Stimulated activated CD8-positive, alpha-beta memory T cell treated with anti-CD3 and anti-CD28 coated beads, Interleukin-15, amount 100 ng/mL, for 48 hours (primary cell): ENCODE data around the gene OXCT2.
"Not testable (repeated sequence)": the region's sequence is repeated elsewhere in the genome, so short reads cannot be mapped to it uniquely, and the experiment has no call there.

Source experiments
- DNase-seq, 2 donors: peaks; one replicate each; pipeline ENCODE4 v3.0.0-alpha.2; 2020; ENCODE audit warnings: low read depth in 2 of 2

Gene OXCT2

GRCh38 chr1:39771022-39771532 lies at the start of gene OXCT2:
Gene OXCT2, minus strand, starts transcription at chr1:39771348. Its CDS starts 93 bp downstream, at chr1:39771255.
- not testable (repeated sequence) for DNase-seq

GRCh38 chr1:39819091-39819812 lies 48.1 kb upstream of the OXCT2 start:
- no peak for DNase-seq

DNA sequence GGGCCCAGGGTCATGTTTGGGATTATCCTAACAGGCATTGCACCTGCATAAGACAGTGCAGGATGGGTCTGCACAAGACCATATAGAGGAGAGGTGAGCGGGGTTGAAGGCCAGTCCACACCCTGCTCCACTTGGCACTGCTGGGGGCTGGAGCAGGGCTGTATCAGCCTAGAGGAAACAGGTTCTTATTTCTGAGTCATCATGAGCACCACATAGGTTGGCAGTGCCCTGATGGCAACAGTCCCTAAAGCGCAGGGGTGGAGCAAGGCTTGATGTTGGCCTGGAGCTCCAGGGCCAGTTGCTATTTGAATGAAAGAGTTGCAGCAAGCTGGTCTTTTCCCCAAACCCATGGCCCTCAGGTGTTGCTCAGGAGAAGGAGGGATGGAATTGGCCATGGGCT lies 47.3 kb upstream of the OXCT2 start:
- DNase-seq, result no peak

DNA sequence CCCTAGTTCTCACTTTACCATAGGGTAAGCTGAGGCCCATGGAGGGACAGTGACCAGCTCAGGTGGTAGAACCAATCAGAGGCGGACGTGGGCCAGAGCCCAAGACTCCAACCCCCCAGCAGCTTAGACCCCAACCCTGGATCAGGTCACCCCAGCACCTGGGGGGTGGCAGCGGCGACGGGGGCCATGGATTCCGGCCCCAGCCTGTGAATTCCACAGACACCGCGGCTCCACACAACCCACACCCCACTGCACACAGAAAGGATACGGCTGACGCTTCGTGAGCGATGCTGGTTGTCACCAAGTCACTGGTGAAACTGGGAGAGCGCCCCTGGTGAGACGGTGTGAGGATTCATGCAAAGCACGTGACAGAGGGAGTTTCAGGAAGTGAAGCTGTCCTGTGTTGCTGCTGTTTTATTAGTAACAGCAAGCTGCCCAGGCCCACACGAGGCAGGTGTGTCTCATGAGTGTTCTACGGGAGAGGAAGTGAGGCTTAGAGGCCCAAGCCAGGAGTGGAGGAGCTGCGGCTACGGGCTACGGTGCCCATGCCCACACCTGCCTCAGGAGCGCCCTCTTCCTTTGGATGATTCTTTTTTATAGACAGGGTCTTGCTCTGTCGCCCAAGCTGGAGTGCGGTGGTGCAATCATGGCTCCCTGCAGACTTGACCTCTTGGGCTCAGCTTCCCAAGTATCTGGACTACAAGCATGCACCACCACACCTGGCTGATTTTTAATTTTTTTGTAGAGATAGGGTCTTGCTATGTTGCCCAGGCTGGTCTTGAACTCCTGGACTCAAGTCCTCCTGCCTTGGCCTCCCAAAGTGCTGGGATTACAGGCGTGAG lies 46.2 kb upstream of the OXCT2 start:
- DNase-seq, result peak; percentile 5 to 27

GRCh38 chr1:39816415-39817090 lies 45.4 kb upstream of the OXCT2 start:
- peak in 1 of 2 donors; percentile 30 for DNase-seq

GRCh38 chr1:39812913-39813312 lies 41.8 kb upstream of the OXCT2 start:
- no peak for DNase-seq

DNA sequence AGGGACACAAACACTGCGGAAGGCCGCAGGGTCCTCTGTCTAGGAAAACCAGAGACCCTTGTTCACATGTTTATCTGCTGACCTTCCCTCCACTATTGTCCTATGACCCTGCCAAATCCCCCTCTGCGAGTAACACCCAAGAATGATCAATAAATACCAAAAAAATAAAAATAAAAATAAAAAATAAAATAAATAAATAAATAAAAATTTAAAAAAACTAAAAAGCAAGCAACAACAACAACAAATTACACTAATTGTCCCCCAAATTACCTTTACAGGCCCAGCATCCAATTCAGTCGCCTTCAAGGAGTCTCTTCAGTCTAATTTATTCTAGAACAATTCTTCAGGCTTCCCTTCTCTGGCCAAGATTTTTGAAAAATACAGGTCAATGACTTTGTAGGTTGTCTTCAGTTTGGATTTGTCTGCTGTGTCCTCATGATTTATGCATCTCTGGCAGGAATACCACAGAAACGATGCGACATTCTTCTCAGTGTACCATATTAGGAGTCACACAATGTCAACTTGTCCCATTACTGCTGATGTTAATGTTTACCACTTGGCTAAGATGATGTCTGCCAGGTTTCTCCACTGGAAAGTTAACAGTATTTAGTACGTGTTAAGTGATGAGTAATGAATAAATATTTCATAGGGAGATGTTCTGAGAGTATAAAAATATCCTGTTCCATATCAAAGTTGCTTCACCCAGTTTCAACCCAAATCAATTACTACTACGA lies 37.8 kb upstream of the OXCT2 start:
- no peak for DNase-seq

DNA sequence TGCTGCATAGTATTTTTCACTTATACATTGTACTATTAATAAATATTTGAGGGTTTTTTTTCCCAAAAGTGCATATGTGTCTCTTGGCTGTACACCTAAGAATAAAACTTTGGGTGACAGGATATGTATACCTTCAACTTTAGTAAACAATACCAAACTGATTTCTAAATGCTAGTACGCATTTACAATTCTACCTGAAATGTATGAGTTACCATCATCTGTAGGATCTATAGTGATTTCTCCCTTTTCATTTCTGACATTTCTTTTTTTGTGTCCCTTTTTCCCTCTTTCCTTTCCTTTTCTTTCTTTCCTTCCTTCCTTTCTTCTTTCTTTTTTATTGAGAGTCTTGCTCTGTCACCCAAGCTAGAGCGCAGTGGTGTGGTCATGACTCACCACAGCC lies 34.2 kb upstream of the OXCT2 start:
- DNase-seq, result no peak

GRCh38 chr1:39802496-39803260 lies 31.5 kb upstream of the OXCT2 start:
- DNase-seq, result no peak

- no peak for DNase-seq
These were observed 29.3 kb upstream of the OXCT2 start for GRCh38 chr1:39800471-39800835.

DNA sequence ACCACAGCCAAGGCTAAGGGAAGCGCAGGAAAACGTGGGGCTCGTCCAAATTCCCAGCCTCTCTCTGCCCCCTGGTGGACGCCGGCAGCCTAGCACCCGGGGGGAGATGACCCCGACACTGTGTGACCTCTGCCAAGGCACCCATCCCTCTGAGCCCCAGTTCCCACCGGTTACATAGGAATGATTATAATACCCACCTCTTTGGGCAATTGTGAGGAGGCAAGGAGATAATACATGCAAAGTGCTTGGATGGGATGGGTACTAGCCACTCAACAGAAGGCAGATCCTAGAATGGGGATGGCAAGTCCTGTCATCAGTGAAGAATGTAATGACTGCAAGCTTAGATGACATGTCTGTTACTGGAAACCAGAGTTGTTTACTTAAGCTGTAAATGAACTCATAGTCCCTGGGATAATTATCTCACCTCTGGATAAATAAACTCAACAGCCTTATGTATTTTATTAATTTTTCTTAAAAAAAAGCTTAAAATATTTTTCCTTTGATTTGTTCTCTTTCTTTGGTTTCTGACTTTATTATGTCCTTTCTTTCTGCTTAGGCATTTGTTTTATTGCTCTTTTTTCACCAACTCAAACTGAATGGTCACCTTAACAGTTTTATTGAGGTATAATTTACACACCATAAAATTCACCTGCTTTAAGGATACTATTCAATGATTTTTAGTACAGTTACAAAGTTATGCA lies 28.8 kb upstream of the OXCT2 start:
- peak; percentile 34 to 44 for DNase-seq

- peak; percentile 73 to 80 for DNase-seq
These were observed 28.0 kb upstream of the OXCT2 start for GRCh38 chr1:39798859-39799769.

DNA sequence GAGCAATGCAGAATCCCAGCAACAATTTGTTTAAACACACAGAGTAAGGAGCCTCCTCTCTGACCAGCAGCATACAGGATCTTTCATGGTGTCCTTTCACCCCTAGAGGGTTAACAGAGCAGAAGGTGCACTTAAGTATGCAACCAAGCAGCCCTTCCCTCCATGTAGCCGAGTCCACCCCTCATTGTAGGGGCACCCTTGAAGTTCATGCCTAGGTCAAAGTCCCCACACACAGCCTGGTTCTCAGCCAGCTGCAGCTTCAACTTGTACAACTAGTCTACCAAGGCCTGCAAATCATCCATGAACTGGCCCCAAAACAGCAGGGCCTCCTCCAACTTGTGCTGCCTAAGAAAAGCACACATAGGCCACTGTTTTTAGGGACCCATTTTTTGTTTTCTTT lies 24.5 kb upstream of the OXCT2 start:
- DNase-seq, result no peak

DNA sequence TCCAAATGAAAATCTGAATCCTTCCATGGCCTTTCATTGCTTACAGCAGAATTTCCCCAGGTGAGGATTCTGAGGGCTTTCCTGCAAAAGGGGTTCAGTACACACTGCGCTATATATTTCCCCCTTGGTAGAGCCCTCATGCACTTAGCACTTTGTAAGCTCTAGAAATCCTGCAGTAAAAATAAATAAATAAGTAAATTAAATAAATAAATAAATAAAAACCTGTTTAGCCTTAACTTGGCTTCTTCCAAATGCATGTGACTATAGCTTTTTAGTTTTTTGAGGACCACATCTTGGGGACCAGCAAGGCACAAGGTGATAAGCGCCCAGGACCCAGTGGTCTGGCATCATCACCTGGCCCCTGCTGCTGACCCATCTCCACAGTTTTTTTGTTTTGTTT lies 20.7 kb upstream of the OXCT2 start:
- DNase-seq, result no peak

DNA sequence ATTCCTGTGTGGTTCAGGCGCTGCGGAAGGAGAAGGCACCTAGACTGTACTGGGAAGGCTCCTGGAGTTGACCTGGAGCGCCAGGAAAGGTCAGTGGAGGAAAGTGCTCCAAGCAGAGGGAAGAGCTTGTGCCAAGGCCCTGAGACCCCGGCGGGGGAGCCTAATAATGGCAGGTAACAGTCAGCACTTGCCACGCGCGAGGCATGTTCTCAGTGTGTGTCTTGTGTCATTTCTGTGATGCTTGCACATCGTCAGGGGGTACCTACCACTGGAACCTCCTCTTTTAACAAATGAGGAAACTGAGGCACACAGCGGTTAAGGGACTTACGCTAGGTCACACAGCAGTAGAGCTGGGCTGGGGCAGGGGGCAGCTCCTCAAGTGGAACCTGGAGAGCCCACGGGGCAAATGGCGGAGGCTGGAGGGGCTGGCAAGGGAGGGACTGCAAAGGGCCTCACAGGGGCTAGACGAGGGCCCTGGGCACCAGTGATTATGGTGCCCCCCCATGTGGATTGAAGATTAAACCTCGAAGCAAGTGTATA lies 18.5 kb upstream of the OXCT2 start:
- no peak for DNase-seq

DNA sequence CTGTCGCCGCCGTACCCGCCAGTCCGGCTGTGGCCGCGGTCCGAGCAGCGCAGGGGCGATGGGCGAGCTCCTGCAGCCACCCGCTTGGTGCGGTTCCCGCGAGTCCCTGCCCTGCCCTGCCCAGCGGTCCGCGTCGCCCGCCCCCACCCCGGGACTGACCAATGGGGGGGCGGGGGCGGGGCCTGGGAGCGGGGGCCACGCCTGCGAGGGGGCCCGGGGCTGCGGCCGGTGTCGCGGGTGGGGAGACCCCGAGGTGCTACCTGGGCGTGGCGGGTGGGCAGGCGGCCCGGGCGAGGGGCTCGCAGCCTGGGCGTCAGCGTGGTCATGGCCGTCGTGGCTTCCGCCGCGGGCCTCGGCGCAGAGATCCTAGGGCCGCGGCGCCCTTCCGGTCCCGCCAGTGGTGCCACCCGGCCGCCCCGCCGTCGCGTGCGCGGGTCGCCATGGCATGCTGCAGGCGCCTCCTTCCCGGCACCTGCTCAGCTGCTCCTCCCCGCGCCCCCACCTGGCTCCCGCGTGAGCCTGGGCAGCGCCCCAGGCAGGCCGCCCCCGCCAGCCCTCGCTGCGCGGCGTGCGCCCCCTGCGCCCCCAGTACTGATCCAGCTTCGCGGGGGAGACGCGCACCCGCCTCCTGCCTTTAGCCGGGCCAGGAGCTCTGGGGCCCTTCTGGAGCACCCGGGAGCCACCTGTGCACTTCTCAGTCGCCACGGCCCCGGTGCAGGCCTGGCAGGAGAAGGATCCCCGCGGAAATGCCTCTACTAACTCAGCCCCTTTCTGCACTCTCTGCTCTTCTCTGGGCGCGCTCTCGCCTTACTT lies 17.8 kb upstream of the OXCT2 start, which contains the start of gene BMP8B:
Gene BMP8B, minus strand, starts transcription at position 108 of the 813 bp plus-strand sequence. CDS start 380 bp downstream, outside the sequence.
- peak in 1 of 2 donors; percentile 27 for DNase-seq

DNA sequence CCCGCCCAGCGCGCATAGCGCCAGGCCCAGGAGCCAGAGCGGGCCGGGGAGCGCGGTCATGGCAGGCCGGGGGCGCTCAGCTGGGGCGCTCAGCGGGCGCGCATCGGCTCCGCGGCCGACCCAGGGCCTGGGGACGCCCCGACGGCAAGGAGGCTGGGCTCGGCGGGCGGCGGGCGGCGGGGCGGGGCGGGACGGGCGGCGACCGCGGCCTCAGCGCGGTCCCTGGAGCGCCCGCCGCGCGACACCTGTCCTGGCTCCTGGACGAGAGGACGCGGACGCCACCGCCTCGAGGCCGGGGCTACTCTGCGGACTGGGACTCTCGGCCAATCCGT lies 17.2 kb upstream of the OXCT2 start:
- DNase-seq, result no peak

GRCh38 chr1:39787964-39788363 lies 16.8 kb upstream of the OXCT2 start:
- not testable (repeated sequence) for DNase-seq
